ENCODE data around the gene RALGPS2.

GRCh38 chr1:178740491-178740890, 15.4 kb downstream of the RALGPS2 start:
- TF ChIP-seq TAF1 (IDR thresholded peaks at IDR 0.05; ENCODE audit: low read depth, low read length) (no peak), POLR2A (IDR thresholded peaks at IDR 0.05; ENCODE audit: low read depth, low read length) (no peak), POLR2AphosphoS5 (IDR thresholded peaks at IDR 0.05; ENCODE audit: low read depth, low read length) (no peak), SPI1 (IDR thresholded peaks at IDR 0.05; ENCODE audit: low read depth, low read length) (no peak), POU2F2 (IDR thresholded peaks at IDR 0.05; ENCODE audit: low read depth, low read length) (no peak)
